ENCODE results near the gene DMTF1. TPM values are rescaled to one million over a fixed set of nuclear protein-coding genes. Genes with fewer than 3 reads are reported as not detected.

The DMTF1 gene
- total and polyA plus RNA-seq, 9 of the 15 experiments (the other 6 are each of a cell fraction or from before 2014, with no cell fraction given), result 25.7 to 208 (median 74.7) TPM

DNA sequence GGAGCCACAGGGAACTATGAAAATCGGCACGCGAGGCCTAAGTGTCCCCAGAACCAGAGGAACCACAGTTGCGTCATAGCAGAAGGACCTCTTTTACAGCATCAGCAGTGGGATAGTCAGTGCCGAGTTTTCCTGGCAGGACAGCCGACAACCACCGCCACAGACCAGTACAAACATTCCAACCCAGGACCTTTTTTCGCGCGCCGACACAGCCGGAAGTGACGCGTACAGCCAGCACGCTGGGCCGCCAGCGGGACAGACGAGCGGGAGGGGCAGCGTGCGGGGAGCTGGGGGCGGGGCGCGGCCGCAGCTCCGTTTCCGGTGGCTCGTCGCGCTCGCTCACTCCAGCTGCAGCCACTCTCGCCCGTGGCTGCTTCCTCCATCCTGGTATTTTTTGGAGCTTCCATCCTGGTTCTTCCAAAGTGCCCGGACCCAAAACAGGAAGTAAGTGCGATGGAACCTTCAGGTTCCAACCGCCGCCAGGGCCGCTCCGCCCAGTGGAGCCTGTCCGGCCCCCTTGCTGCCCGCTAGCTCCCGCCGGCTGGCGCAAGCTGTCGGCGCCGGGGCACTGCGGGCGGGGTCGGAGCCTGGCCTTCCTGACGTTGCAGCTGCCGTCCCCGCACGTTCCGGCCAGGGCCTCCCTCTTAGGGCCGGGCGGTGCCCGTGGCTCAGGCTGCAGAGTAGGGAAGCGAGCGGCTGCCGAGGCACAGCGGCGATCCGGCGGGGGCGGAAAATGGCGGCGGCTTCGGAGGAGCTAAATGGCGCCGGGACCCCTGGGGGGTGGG is at the start of gene DMTF1 (continued):
- TF ChIP-seq CBFA2T2 (conservative IDR thresholded peaks at IDR 0.05) (0 out of 2 replicates have a peak, but pooled peaks have one; percentile 26), NBN (IDR thresholded peaks at IDR 0.05; ENCODE audit: low read depth) (peak; percentile 98), FOXP4 (CRISPR knock-in tag; IDR thresholded peaks at IDR 0.05; ENCODE audit: borderline replicate concordance) (0 out of 2 replicates have a peak, but pooled peaks have one; percentile 82), ZFX (CRISPR knock-in tag; IDR thresholded peaks at IDR 0.05) (peak; percentile 91), DDX20 (tag; IDR thresholded peaks at IDR 0.05; ENCODE audit: low read depth) (no peak), TAF9B (IDR thresholded peaks at IDR 0.05; ENCODE audit: partially characterized antibody) (peak; percentile 88), TEAD4 (IDR thresholded peaks at IDR 0.05; ENCODE audit: low read length) (peak; percentile 71), TEAD4 (CRISPR knock-in tag; IDR thresholded peaks at IDR 0.05; ENCODE audit: borderline replicate concordance) (0 out of 2 replicates have a peak, but pooled peaks have one; percentile 81), ZNF408 (CRISPR knock-in tag; IDR thresholded peaks at IDR 0.05; ENCODE audit: low read depth) (no peak), ZNF354B (CRISPR knock-in tag; IDR thresholded peaks at IDR 0.05) (0 out of 2 replicates have a peak, but pooled peaks have one; percentile 30), ELF2 (CRISPR knock-in tag; IDR thresholded peaks at IDR 0.05) (peak; percentile 90), CAMTA2 (CRISPR knock-in tag; conservative IDR thresholded peaks at IDR 0.05) (no peak), BRD4 (IDR thresholded peaks at IDR 0.05) (peak; percentile 61; the same call in 1 of the 2 replicates), NR4A1 (CRISPR knock-in tag; IDR thresholded peaks at IDR 0.05) (peak; percentile 90), NR4A1 (tag; IDR thresholded peaks at IDR 0.05) (0 out of 2 replicates have a peak, but pooled peaks have one; percentile 27), SMARCA4 (IDR thresholded peaks at IDR 0.05) (0 out of 2 replicates have a peak, but pooled peaks have one; percentile 11)
- TF ChIP-seq, protein P1, sequence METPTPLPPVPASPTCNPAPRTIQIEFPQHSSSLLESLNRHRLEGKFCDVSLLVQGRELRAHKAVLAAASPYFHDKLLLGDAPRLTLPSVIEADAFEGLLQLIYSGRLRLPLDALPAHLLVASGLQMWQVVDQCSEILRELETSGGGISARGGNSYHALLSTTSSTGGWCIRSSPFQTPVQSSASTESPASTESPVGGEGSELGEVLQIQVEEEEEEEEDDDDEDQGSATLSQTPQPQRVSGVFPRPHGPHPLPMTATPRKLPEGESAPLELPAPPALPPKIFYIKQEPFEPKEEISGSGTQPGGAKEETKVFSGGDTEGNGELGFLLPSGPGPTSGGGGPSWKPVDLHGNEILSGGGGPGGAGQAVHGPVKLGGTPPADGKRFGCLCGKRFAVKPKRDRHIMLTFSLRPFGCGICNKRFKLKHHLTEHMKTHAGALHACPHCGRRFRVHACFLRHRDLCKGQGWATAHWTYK (CRISPR knock-in tag; IDR thresholded peaks at IDR 0.05), result peak; percentile 29; the same call in 1 of the 2 replicates
- TF ChIP-seq, protein P2, sequence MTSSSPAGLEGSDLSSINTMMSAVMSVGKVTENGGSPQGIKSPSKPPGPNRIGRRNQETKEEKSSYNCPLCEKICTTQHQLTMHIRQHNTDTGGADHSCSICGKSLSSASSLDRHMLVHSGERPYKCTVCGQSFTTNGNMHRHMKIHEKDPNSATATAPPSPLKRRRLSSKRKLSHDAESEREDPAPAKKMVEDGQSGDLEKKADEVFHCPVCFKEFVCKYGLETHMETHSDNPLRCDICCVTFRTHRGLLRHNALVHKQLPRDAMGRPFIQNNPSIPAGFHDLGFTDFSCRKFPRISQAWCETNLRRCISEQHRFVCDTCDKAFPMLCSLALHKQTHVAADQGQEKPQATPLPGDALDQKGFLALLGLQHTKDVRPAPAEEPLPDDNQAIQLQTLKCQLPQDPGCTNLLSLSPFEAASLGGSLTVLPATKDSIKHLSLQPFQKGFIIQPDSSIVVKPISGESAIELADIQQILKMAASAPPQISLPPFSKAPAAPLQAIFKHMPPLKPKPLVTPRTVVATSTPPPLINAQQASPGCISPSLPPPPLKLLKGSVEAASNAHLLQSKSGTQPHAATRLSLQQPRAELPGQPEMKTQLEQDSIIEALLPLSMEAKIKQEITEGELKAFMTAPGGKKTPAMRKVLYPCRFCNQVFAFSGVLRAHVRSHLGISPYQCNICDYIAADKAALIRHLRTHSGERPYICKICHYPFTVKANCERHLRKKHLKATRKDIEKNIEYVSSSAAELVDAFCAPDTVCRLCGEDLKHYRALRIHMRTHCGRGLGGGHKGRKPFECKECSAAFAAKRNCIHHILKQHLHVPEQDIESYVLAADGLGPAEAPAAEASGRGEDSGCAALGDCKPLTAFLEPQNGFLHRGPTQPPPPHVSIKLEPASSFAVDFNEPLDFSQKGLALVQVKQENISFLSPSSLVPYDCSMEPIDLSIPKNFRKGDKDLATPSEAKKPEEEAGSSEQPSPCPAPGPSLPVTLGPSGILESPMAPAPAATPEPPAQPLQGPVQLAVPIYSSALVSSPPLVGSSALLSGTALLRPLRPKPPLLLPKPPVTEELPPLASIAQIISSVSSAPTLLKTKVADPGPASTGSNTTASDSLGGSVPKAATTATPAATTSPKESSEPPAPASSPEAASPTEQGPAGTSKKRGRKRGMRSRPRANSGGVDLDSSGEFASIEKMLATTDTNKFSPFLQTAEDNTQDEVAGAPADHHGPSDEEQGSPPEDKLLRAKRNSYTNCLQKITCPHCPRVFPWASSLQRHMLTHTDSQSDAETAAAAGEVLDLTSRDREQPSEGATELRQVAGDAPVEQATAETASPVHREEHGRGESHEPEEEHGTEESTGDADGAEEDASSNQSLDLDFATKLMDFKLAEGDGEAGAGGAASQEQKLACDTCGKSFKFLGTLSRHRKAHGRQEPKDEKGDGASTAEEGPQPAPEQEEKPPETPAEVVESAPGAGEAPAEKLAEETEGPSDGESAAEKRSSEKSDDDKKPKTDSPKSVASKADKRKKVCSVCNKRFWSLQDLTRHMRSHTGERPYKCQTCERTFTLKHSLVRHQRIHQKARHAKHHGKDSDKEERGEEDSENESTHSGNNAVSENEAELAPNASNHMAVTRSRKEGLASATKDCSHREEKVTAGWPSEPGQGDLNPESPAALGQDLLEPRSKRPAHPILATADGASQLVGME (CRISPR knock-in tag; IDR thresholded peaks at IDR 0.05), result peak; percentile 90

Measured in K562 (cell line).